ENCODE results near the gene RELN.

Gene RELN

DNA sequence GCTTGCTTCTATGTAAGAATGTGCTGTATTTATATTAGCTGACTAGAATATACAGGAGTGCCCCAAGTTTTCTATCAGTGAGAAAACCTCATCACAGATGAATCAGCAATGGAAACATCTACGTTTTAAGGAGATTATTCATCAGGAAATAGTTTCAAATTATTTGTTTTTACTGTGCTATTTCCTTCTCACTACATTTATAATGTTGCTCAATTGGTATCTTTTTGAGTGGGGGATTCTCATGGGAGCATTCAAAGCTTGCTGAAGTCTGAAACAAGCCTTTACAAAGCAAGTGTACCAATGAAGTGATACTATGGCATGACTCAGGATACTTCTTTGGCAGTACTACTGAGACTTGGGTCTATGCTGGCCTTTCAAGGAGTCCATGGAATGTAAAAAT lies 352.4 kb downstream of the RELN start:
- CTCF ChIA-PET, result no interaction called here
- POLR2A ChIA-PET (ENCODE audit: low non-redundant PET), result no interaction called here
- H3K27ac ChIP-seq, result no peak overlapping the region
- TF ChIP-seq, protein P1, sequence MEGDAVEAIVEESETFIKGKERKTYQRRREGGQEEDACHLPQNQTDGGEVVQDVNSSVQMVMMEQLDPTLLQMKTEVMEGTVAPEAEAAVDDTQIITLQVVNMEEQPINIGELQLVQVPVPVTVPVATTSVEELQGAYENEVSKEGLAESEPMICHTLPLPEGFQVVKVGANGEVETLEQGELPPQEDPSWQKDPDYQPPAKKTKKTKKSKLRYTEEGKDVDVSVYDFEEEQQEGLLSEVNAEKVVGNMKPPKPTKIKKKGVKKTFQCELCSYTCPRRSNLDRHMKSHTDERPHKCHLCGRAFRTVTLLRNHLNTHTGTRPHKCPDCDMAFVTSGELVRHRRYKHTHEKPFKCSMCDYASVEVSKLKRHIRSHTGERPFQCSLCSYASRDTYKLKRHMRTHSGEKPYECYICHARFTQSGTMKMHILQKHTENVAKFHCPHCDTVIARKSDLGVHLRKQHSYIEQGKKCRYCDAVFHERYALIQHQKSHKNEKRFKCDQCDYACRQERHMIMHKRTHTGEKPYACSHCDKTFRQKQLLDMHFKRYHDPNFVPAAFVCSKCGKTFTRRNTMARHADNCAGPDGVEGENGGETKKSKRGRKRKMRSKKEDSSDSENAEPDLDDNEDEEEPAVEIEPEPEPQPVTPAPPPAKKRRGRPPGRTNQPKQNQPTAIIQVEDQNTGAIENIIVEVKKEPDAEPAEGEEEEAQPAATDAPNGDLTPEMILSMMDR (conservative IDR thresholded peaks at IDR 0.05; ENCODE audit: low read depth), result no peak
- DNase-seq (ENCODE audit: low spot score), result peak; percentile 51

DNA sequence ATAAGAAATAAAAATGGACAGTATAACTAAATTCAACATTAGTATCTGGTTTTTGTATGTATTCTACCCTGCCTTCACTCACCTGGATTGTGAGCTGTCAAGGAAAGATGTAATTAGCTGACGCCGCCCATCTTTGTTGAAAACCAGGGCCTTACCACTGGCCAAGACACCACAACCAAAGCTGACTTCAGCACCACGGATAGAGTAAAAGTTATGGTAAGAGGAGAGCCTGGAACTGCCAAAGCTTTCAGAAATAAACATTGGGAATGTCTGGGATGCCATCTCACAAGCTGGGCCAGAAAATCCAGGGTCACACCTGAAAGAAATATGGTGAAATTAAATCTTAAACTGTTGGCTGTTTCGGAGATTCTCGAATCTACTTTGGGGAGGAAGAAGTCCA lies 353.3 kb downstream of the RELN start:
- POLR2A ChIA-PET (ENCODE audit: low non-redundant PET), result no interaction called here
- CTCF ChIA-PET, result interaction anchor here (0.6 kb wide), 1 partner anchor 1728 kb away, joined by 4 read pairs; no protein-coding TSS in a partner anchor

DNA sequence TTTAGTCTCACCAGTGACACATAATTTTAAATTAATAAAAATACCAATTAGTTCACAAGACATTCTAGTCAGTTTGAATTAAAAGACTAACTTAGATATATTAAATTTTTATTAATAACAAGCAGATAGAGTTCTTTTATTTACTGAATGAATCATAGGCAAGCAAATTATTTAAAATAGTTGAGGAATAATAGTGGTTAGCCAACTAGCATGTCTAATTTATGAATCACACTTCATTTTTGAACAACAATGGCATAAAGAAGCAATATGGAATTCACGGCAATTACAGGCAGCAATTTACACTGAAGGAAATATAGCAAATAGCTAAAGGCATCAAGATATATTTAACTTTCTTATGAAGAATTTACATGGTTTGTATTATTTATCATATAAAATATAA lies 356.5 kb downstream of the RELN start:
- CTCF ChIA-PET, result interaction anchor here (0.5 to 0.6 kb wide), 3 partner anchors 28 to 247 kb away, joined by 3 to 4 read pairs (median 4); no protein-coding TSS in a partner anchor
- H3K27ac ChIP-seq, result no peak overlapping the region
- peak; percentile 51 for DNase-seq (ENCODE audit: low spot score)

More for the DNA sequence above, 353.3 kb downstream of the RELN start:
- TF ChIP-seq, protein P1 (conservative IDR thresholded peaks at IDR 0.05; ENCODE audit: low read depth), result no peak
- H3K27ac ChIP-seq, result no peak overlapping the region
- no peak for DNase-seq (ENCODE audit: low spot score)

DNA sequence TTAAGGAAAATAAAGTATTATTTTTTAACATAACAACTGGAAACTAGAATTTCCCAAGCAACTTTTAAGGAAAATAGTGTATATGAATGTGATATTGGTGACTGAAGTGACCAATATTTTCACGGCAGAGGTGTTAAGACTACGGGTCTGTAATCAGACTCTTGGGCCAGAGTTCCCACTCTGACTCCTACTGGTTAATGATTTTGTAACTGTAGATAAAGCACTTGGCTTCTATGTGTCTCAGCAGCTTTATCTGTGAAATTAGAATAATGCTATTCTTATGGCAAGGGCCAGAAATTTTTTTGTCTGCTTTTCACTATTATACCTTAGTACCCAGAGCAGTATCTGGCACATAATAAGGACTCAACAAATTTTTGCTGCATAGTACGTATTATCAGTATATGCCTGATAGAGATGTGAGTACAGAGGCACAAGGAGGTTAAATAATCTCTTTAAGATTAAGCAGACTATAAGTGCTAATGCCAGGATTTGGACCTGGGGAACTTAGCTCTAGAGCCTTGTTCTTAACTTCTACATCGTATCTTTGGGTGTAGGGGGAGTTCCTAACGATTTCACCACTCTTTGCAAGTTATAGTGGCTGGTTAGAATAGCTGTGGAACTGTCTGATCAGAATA lies 357.3 kb downstream of the RELN start:
- TF ChIP-seq, protein P1 (conservative IDR thresholded peaks at IDR 0.05; ENCODE audit: low read depth), result no peak
- POLR2A ChIA-PET (ENCODE audit: low non-redundant PET), result no interaction called here
- DNase-seq (ENCODE audit: low spot score), result no peak
- no peak overlapping the region for H3K27ac ChIP-seq
- CTCF ChIA-PET, result no interaction called here

More for the DNA sequence above, 356.5 kb downstream of the RELN start:
- POLR2A ChIA-PET (ENCODE audit: low non-redundant PET), result no interaction called here
- TF ChIP-seq, protein P1 (conservative IDR thresholded peaks at IDR 0.05; ENCODE audit: low read depth), result no peak

DNA sequence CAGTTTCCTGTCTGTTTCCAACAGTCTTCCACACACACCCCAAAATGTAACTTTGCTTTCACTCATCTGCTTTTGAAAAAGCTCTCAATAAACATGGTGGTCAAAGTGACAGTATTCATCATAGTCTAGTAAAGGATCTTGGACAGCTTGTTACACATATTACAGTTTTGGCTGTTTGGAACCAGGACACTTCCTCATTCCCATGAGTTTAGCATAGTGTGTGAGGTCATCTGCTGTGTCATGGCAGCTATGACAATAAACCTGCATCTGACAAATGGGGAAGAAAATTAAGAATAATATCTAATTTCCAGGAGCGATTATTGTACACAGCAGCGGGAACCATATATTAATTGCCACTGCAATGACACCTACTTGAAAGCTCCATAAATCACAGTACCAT lies 359.1 kb downstream of the RELN start:
- TF ChIP-seq, protein P1 (conservative IDR thresholded peaks at IDR 0.05; ENCODE audit: low read depth), result no peak
- POLR2A ChIA-PET (ENCODE audit: low non-redundant PET), result no interaction called here

DNA sequence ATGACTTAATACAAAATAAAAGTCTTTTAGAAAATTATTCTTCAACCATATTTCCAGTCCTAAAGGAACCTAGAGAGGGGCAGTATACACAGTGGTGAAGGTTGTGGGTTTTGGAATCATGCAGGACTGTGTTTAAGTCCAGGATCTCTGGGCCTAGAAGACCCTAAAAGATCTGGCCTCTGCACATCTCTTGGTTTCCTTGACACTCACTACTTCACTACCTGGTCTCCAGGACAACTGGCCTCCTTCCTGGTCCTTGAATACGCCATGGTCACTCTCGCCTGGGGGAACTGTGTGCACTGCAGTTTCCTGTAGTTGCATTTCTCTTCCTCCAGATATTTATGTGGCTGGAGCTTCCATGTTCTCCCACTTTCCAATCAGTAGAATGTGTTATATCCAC lies 360.7 kb downstream of the RELN start:
- POLR2A ChIA-PET (ENCODE audit: low non-redundant PET), result no interaction called here
- no peak for DNase-seq (ENCODE audit: low spot score)
- TF ChIP-seq, protein P1 (conservative IDR thresholded peaks at IDR 0.05; ENCODE audit: low read depth), result no peak
- CTCF ChIA-PET, result no interaction called here
- no peak overlapping the region for H3K27ac ChIP-seq

More for the DNA sequence above, 359.1 kb downstream of the RELN start:
- CTCF ChIA-PET, result no interaction called here
- DNase-seq (ENCODE audit: low spot score), result no peak
- no peak overlapping the region for H3K27ac ChIP-seq

All from RWPE1 (cell line).